ENCODE data around the gene CCR9. TPM values are rescaled to one million over a fixed set of nuclear protein-coding genes. Genes with fewer than 3 reads are reported as not detected.

CCR9 gene
- total RNA-seq, 1 experiment from 2014 or later = not detected

GRCh38 chr3:45907769-45908705 is 21.7 kb downstream of the CCR9 start:
- no peak for DNase-seq (ENCODE audit: low spot score)

- DNase-seq (ENCODE audit: low spot score) = no peak
Measured at GRCh38 chr3:45908761-45909160, 22.4 kb downstream of the CCR9 start.

GRCh38 chr3:45909542-45909941 is 23.2 kb downstream of the CCR9 start:
- no peak for DNase-seq (ENCODE audit: low spot score)

- DNase-seq (ENCODE audit: low spot score) = no peak
Measured at GRCh38 chr3:45910892-45911291, 24.5 kb downstream of the CCR9 start.

- DNase-seq (ENCODE audit: low spot score) = no peak
Measured at GRCh38 chr3:45911511-45912226, 25.3 kb downstream of the CCR9 start.

GRCh38 chr3:45912435-45912834 is 26.1 kb downstream of the CCR9 start:
- no peak for DNase-seq (ENCODE audit: low spot score)

GRCh38 chr3:45914362-45915058 is 28.2 kb downstream of the CCR9 start:
- no peak for DNase-seq (ENCODE audit: low spot score)

GRCh38 chr3:45915059-45915439 is 28.7 kb downstream of the CCR9 start:
- no peak for DNase-seq (ENCODE audit: low spot score)

GRCh38 chr3:45915518-45916231 is 29.3 kb downstream of the CCR9 start:
- peak; percentile 76 for DNase-seq (ENCODE audit: low spot score)

- no peak for DNase-seq (ENCODE audit: low spot score)
Measured at GRCh38 chr3:45917146-45917898, 31.0 kb downstream of the CCR9 start.

- DNase-seq (ENCODE audit: low spot score) = no peak
Measured at GRCh38 chr3:45921158-45922038, 35.1 kb downstream of the CCR9 start.

GRCh38 chr3:45922039-45922326 is 35.6 kb downstream of the CCR9 start:
- DNase-seq (ENCODE audit: low spot score) = no peak

GRCh38 chr3:45922950-45923590 is 36.7 kb downstream of the CCR9 start:
- DNase-seq (ENCODE audit: low spot score) = no peak

- DNase-seq (ENCODE audit: low spot score) = peak; percentile 48
Measured at GRCh38 chr3:45923755-45924154, 37.4 kb downstream of the CCR9 start.

GRCh38 chr3:45927881-45928280 is 41.5 kb downstream of the CCR9 start:
- no peak for DNase-seq (ENCODE audit: low spot score)

- peak; percentile 40 for DNase-seq (ENCODE audit: low spot score)
Measured at GRCh38 chr3:45929042-45929679, 42.8 kb downstream of the CCR9 start.

- no peak for DNase-seq (ENCODE audit: low spot score)
Measured at GRCh38 chr3:45931496-45931895, 45.2 kb downstream of the CCR9 start.

- no peak for DNase-seq (ENCODE audit: low spot score)
Measured at GRCh38 chr3:45932112-45932511, 45.8 kb downstream of the CCR9 start.

GRCh38 chr3:45933591-45933990 is 47.2 kb downstream of the CCR9 start:
- DNase-seq (ENCODE audit: low spot score) = no peak

All from A172 (cell line).